GM23338 (cell line): ENCODE measurements around the gene MAP3K10. TPM values are rescaled to one million over a fixed set of nuclear protein-coding genes. Genes with fewer than 3 reads are reported as not detected.

Source experiments
- ATAC-seq: fragments of 200-7000 bp; cut with Tn5 transposase; 3 replicates; pipeline ENCODE4 v1.9.1; 2020
- DNase-seq: peaks from one replicate; pipeline ENCODE4 v3.0.0-alpha.2; 2015; ENCODE audit warnings: low spot score
- H2AFZ ChIP-seq: fragments of 200-600 bp; sonication (generic); 2 replicates; pipeline ENCODE4 v1.8.0; 2016; ENCODE audit warnings: antibody characterized with exemption, mild to moderate bottlenecking, moderate library complexity
- H3F3A ChIP-seq: fragments of 200-600 bp; sonication (generic); replicated peaks from 2 replicates; pipeline ENCODE4 v1.8.0; 2017; ENCODE audit warnings: antibody characterized with exemption, mixed run types, low read depth
- H3K27ac ChIP-seq: fragments of 200-600 bp; sonication (generic); 2 replicates; pipeline ENCODE4 v1.6.1; 2016; ENCODE audit warnings: low read depth
- H3K27me3 ChIP-seq: fragments of 200-600 bp; sonication (generic); 2 replicates; pipeline ENCODE4 v1.8.0; 2016; ENCODE audit warnings: mild to moderate bottlenecking, mixed run types, moderate library complexity; ENCODE audit not compliant: insufficient read depth
- H3K36me3 ChIP-seq: fragments of 200-600 bp; sonication (generic); 2 replicates; pipeline ENCODE4 v1.8.0; 2016; ENCODE audit warnings: mild to moderate bottlenecking; ENCODE audit not compliant: insufficient read depth
- H3K4me1 ChIP-seq: fragments of 200-600 bp; sonication (generic); 2 replicates; pipeline ENCODE4 v1.8.0; 2016; ENCODE audit warnings: mild to moderate bottlenecking, moderate library complexity; ENCODE audit not compliant: insufficient read depth
- H3K4me2 ChIP-seq: fragments of 200-600 bp; sonication (generic); 2 replicates; pipeline ENCODE4 v1.7.1; 2017; ENCODE audit warnings: mixed run types
- H3K4me3 ChIP-seq: fragments of 200-600 bp; sonication (generic); 2 replicates; pipeline ENCODE4 v1.6.1; 2016; ENCODE audit warnings: mixed run types
- H3K79me2 ChIP-seq: fragments of 200-600 bp; sonication (generic); replicated peaks from 2 replicates; pipeline ENCODE4 v1.8.0; 2017; ENCODE audit warnings: mild to moderate bottlenecking; ENCODE audit not compliant: insufficient read depth
- H3K9me2 ChIP-seq: fragments of 200-600 bp; sonication (generic); 2 replicates; pipeline ENCODE4 v1.8.0; 2017; ENCODE audit not compliant: insufficient read depth
- H4K20me1 ChIP-seq: fragments of 200-600 bp; sonication (generic); replicated peaks from 2 replicates; pipeline ENCODE4 v1.8.0; 2017; ENCODE audit warnings: mild to moderate bottlenecking; ENCODE audit not compliant: insufficient read depth
- H3K27ac Mint-ChIP-seq: 2 replicates; pipeline ENCODE4 v1.8.0; 2020; ENCODE audit warnings: inconsistent platforms, mild to moderate bottlenecking, moderate library complexity, mixed read lengths
- H3K27me3 Mint-ChIP-seq: 3 replicates; pipeline ENCODE4 v1.8.0; 2022; ENCODE audit warnings: low read depth, mild to moderate bottlenecking, moderate library complexity, mixed read lengths, inconsistent platforms; ENCODE audit not compliant: insufficient read depth, poor library complexity
- H3K36me3 Mint-ChIP-seq: 3 replicates; pipeline ENCODE4 v1.8.0; 2021; ENCODE audit warnings: low read depth, mild to moderate bottlenecking, inconsistent platforms, moderate library complexity, mixed read lengths
- H3K4me1 Mint-ChIP-seq: 3 replicates; pipeline ENCODE4 v1.8.0; 2020; ENCODE audit warnings: mild to moderate bottlenecking, inconsistent platforms, mixed read lengths
- H3K4me3 Mint-ChIP-seq: 3 replicates; pipeline ENCODE4 v1.8.0; 2021; ENCODE audit warnings: moderate library complexity, mild to moderate bottlenecking, inconsistent platforms, mixed read lengths
- H3K9me3 Mint-ChIP-seq: 3 replicates; pipeline ENCODE4 v1.8.0; 2020; ENCODE audit warnings: moderate library complexity, mild to moderate bottlenecking, inconsistent platforms, mixed read lengths
- EZH2 ChIP-seq: fragments of 200-600 bp; sonication (generic); IDR thresholded peaks from one replicate; pipeline ENCODE4 v1.8.0; 2017; ENCODE audit warnings: antibody characterized with exemption, mild to moderate bottlenecking, low read depth; ENCODE audit not compliant: unreplicated experiment
- EZH2phosphoT487 ChIP-seq: fragments of 200-600 bp; sonication (generic); IDR thresholded peaks from one replicate; pipeline ENCODE4 v1.8.1; 2018; ENCODE audit warnings: antibody characterized with exemption; ENCODE audit not compliant: unreplicated experiment
- JUNB ChIP-seq: IDR thresholded peaks from one replicate; pipeline ENCODE4 v1.6.1; 2016; ENCODE audit warnings: antibody characterized with exemption; ENCODE audit not compliant: unreplicated experiment
- NANOG ChIP-seq: IDR thresholded peaks from 2 replicates; pipeline ENCODE4 v1.6.1; 2016; ENCODE audit warnings: antibody characterized with exemption, borderline replicate concordance
- STAT1 ChIP-seq: IDR thresholded peaks from one replicate; pipeline ENCODE4 v1.6.1; 2016; ENCODE audit warnings: antibody characterized with exemption; ENCODE audit not compliant: unreplicated experiment
- ZNF114 ChIP-seq: fragments of 250-450 bp; sonication (Bioruptor Pico); IDR thresholded peaks from 2 replicates; pipeline ENCODE4 v1.5.0; 2020; ENCODE audit warnings: mild to moderate bottlenecking, moderate library complexity
- polyA plus RNA-seq: library from polyadenylated mRNA; unstranded; fragments of >200 nt; fragmentation: Nextera tagmentation; extraction: Ambion mirVana; gene quantifications from 2 replicates; pipeline ENCODE4 v1.2.1, GENCODE V29; 2016
- total RNA-seq: library from RNA; depleted of rRNA; stranded (reverse); fragments of >200 nt; shearing (Covaris generic); gene quantifications from 2 replicates; pipeline ENCODE4 v1.2.3, GENCODE V29; 2014
- TF ChIP-seq, protein P1 (sequence below): IDR thresholded peaks from 2 replicates; pipeline ENCODE4 v1.6.1; 2016; ENCODE audit warnings: antibody characterized with exemption
- TF ChIP-seq, protein P2 (sequence below), 2 experiments: fragments of 200-600 bp in 1 of 2; sonication (generic) in 1 of 2; conservative IDR thresholded peaks; 2 replicates each; pipeline versions ENCODE4 v1.5.1 to v1.6.1; 2016 to 2017; ENCODE audit warnings: antibody characterized with exemption in 2 of 2, low read depth in 2 of 2, mild to moderate bottlenecking in 2 of 2, moderate library complexity in 1 of 2
- TF ChIP-seq, protein P3 (sequence below): fragments of 250-450 bp; sonication (Bioruptor Pico); IDR thresholded peaks from 2 replicates; pipeline ENCODE4 v1.5.0; 2020; ENCODE audit warnings: mild to moderate bottlenecking, moderate library complexity

MAP3K10 gene
- total and polyA plus RNA-seq, 2 experiments from 2014 or later = 5.9 to 13.7 TPM

DNA sequence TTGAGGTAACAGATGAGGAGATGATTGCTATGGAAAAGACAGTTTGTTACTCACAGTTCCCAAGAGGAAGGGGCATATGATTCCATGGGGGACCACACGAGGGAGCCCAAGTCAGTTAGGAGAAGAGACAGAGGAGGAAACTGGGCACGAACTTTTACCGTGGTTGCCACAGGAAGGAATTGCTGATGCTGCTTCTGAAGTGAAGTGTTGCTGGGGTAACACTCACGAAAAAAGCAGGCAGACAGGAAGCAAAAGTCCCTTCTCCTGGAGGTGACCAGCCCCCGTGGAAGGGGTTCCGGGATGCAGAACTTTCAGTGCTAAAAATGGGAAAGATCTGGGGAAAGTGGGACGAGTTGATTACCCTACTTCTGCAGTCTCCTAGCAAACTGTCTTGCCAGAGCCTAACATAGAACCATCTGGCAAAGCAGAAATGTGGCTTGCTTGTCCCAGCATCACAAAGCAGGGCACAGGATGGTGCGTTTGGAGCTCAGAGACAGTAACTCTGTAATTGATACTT is 35.4 kb upstream of the MAP3K10 start:
- H3F3A ChIP-seq = no peaks in the 10 kb centered on the region
- no peaks in the 10 kb centered on the region for H3K36me3 ChIP-seq
- H3K27me3 Mint-ChIP-seq = peaks cover 8% of the 10 kb centered on the region
- H3K4me1 Mint-ChIP-seq = no peaks in the 10 kb centered on the region
- no peaks in the 10 kb centered on the region for H3K79me2 ChIP-seq
- no peak overlapping the region for H3K4me3 ChIP-seq
- H3K4me1 ChIP-seq = no peaks in the 10 kb centered on the region
- H3K27ac Mint-ChIP-seq = no peak overlapping the region
- DNase-seq = peak; percentile 71
- H3K27ac ChIP-seq = no peak overlapping the region
- no peak overlapping the region for H3K4me2 ChIP-seq
- H2AFZ ChIP-seq = 0 out of 2 replicates have a peak overlapping the region, but pooled peaks have one; percentile 80
- peak; percentile 68 for ATAC-seq
- H3K27me3 ChIP-seq = no peaks in the 10 kb centered on the region
- H3K36me3 Mint-ChIP-seq = no peaks in the 10 kb centered on the region
- no peaks in the 10 kb centered on the region for H4K20me1 ChIP-seq
- TF ChIP-seq JUNB (no peak), EZH2phosphoT487 (no peak), ZNF114 (CRISPR knock-in tag) (no peak), EZH2 (no peak), NANOG (no peak)
- TF ChIP-seq, protein P1, sequence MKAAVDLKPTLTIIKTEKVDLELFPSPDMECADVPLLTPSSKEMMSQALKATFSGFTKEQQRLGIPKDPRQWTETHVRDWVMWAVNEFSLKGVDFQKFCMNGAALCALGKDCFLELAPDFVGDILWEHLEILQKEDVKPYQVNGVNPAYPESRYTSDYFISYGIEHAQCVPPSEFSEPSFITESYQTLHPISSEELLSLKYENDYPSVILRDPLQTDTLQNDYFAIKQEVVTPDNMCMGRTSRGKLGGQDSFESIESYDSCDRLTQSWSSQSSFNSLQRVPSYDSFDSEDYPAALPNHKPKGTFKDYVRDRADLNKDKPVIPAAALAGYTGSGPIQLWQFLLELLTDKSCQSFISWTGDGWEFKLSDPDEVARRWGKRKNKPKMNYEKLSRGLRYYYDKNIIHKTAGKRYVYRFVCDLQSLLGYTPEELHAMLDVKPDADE = no peak
- TF ChIP-seq, protein P2, sequence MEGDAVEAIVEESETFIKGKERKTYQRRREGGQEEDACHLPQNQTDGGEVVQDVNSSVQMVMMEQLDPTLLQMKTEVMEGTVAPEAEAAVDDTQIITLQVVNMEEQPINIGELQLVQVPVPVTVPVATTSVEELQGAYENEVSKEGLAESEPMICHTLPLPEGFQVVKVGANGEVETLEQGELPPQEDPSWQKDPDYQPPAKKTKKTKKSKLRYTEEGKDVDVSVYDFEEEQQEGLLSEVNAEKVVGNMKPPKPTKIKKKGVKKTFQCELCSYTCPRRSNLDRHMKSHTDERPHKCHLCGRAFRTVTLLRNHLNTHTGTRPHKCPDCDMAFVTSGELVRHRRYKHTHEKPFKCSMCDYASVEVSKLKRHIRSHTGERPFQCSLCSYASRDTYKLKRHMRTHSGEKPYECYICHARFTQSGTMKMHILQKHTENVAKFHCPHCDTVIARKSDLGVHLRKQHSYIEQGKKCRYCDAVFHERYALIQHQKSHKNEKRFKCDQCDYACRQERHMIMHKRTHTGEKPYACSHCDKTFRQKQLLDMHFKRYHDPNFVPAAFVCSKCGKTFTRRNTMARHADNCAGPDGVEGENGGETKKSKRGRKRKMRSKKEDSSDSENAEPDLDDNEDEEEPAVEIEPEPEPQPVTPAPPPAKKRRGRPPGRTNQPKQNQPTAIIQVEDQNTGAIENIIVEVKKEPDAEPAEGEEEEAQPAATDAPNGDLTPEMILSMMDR (conservative IDR thresholded peaks at IDR 0.05; ENCODE audit: low read depth in 2 of 2) = peak; percentile 60 to 66
- no peaks in the 10 kb centered on the region for H3K9me2 ChIP-seq
- H3K4me3 Mint-ChIP-seq = no peak overlapping the region
- peaks cover 9% of the 10 kb centered on the region; the same call in 2 of the 3 replicates for H3K9me3 Mint-ChIP-seq

DNA sequence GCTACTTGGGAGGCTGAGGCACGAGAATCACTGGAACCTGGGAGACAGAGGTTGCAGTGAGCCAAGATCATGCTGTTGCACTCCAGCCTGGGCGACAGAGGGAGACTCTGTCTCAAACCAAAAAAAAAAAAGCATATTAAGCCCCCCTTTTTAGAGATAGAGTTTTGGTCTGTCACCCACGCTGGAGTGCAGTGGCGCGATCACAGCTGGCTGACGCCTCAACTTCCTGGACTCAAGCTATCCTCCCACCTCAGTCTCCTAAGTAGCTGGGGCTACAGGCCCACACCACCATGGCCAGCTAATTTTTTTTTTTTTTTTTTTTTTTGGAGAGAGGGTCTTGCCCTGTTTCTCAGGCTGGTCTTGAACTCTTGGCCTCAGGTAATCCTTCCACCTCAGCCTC is 34.2 kb upstream of the MAP3K10 start:
- H3K27me3 Mint-ChIP-seq = peaks cover 8% of the 10 kb centered on the region
- Histone ChIP-seq H3K4me3 (no peak overlapping the region), H3K27me3 (no peaks in the 10 kb centered on the region), H3K4me2 (no peak overlapping the region), H3K4me1 (no peaks in the 10 kb centered on the region), H3K9me2 (no peaks in the 10 kb centered on the region), H2AFZ (no peak overlapping the region), H3F3A (no peaks in the 10 kb centered on the region), H3K27ac (no peak overlapping the region), H3K79me2 (no peaks in the 10 kb centered on the region), H4K20me1 (no peaks in the 10 kb centered on the region), H3K36me3 (no peaks in the 10 kb centered on the region)
- no peak overlapping the region for H3K4me3 Mint-ChIP-seq
- DNase-seq (no peak), ATAC-seq (no peak)
- peaks cover 9% of the 10 kb centered on the region; the same call in 2 of the 3 replicates for H3K9me3 Mint-ChIP-seq
- no peaks in the 10 kb centered on the region for H3K36me3 Mint-ChIP-seq
- H3K27ac Mint-ChIP-seq = no peak overlapping the region
- no peaks in the 10 kb centered on the region for H3K4me1 Mint-ChIP-seq
- TF ChIP-seq, protein P1 = no peak
- TF ChIP-seq ZNF114 (CRISPR knock-in tag) (no peak), STAT1 (no peak)
- TF ChIP-seq, protein P3, sequence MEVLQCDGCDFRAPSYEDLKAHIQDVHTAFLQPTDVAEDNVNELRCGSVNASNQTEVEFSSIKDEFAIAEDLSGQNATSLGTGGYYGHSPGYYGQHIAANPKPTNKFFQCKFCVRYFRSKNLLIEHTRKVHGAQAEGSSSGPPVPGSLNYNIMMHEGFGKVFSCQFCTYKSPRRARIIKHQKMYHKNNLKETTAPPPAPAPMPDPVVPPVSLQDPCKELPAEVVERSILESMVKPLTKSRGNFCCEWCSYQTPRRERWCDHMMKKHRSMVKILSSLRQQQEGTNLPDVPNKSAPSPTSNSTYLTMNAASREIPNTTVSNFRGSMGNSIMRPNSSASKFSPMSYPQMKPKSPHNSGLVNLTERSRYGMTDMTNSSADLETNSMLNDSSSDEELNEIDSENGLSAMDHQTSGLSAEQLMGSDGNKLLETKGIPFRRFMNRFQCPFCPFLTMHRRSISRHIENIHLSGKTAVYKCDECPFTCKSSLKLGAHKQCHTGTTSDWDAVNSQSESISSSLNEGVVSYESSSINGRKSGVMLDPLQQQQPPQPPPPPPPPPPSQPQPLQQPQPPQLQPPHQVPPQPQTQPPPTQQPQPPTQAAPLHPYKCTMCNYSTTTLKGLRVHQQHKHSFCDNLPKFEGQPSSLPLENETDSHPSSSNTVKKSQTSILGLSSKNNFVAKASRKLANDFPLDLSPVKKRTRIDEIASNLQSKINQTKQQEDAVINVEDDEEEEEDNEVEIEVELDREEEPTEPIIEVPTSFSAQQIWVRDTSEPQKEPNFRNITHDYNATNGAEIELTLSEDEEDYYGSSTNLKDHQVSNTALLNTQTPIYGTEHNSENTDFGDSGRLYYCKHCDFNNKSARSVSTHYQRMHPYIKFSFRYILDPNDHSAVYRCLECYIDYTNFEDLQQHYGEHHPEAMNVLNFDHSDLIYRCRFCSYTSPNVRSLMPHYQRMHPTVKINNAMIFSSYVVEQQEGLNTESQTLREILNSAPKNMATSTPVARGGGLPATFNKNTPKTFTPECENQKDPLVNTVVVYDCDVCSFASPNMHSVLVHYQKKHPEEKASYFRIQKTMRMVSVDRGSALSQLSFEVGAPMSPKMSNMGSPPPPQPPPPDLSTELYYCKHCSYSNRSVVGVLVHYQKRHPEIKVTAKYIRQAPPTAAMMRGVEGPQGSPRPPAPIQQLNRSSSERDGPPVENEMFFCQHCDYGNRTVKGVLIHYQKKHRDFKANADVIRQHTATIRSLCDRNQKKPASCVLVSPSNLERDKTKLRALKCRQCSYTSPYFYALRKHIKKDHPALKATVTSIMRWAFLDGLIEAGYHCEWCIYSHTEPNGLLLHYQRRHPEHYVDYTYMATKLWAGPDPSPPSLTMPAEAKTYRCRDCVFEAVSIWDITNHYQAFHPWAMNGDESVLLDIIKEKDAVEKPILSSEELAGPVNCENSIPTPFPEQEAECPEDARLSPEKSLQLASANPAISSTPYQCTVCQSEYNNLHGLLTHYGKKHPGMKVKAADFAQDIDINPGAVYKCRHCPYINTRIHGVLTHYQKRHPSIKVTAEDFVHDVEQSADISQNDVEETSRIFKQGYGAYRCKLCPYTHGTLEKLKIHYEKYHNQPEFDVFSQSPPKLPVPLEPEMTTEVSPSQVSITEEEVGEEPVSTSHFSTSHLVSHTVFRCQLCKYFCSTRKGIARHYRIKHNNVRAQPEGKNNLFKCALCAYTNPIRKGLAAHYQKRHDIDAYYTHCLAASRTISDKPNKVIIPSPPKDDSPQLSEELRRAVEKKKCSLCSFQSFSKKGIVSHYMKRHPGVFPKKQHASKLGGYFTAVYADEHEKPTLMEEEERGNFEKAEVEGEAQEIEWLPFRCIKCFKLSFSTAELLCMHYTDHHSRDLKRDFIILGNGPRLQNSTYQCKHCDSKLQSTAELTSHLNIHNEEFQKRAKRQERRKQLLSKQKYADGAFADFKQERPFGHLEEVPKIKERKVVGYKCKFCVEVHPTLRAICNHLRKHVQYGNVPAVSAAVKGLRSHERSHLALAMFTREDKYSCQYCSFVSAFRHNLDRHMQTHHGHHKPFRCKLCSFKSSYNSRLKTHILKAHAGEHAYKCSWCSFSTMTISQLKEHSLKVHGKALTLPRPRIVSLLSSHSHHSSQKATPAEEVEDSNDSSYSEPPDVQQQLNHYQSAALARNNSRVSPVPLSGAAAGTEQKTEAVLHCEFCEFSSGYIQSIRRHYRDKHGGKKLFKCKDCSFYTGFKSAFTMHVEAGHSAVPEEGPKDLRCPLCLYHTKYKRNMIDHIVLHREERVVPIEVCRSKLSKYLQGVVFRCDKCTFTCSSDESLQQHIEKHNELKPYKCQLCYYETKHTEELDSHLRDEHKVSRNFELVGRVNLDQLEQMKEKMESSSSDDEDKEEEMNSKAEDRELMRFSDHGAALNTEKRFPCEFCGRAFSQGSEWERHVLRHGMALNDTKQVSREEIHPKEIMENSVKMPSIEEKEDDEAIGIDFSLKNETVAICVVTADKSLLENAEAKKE (CRISPR knock-in tag) = no peak
